Activated CD8-positive, alpha-beta memory T cell treated with anti-CD3 and anti-CD28 coated beads, Interleukin-2, amount 50 U/mL, for 24 hours (primary cell): ENCODE results near the gene YY1.
"Not testable (repeated sequence)": the region's sequence is repeated elsewhere in the genome, so short reads cannot be mapped to it uniquely, and the experiment has no call there.

Experiments
- DNase-seq: peaks from one replicate; pipeline ENCODE4 v3.0.0-alpha.2; 2020; ENCODE audit errors: extremely low read depth

YY1 gene

GRCh38 chr14:100238419-100239210 is at the start of gene YY1:
YY1 (plus strand) TSS chr14:100239144; CDS start chr14:100239245, 101 bp downstream.
- peak; percentile 93 for DNase-seq

- no peak for DNase-seq
These were observed 48.8 kb upstream of the YY1 start for GRCh38 chr14:100190126-100190525.

- no peak for DNase-seq
These were observed 47.2 kb upstream of the YY1 start for GRCh38 chr14:100191584-100192249.

GRCh38 chr14:100192250-100192671 is 46.7 kb upstream of the YY1 start:
- no peak for DNase-seq

- DNase-seq: peak; percentile 99
These were observed 46.1 kb upstream of the YY1 start for GRCh38 chr14:100192672-100193416.

GRCh38 chr14:100193417-100194357 is 45.3 kb upstream of the YY1 start:
- DNase-seq: no peak

- DNase-seq: no peak
These were observed 39.6 kb upstream of the YY1 start for GRCh38 chr14:100199240-100199860.

- DNase-seq: no peak
These were observed 38.6 kb upstream of the YY1 start for GRCh38 chr14:100200311-100200710.

- DNase-seq: no peak
These were observed 37.2 kb upstream of the YY1 start for GRCh38 chr14:100201701-100202100.

GRCh38 chr14:100202712-100203111 is 36.2 kb upstream of the YY1 start:
- no peak for DNase-seq

GRCh38 chr14:100203146-100203545 is 35.8 kb upstream of the YY1 start:
- no peak for DNase-seq

GRCh38 chr14:100203962-100204834 is 34.7 kb upstream of the YY1 start:
- DNase-seq: no peak

GRCh38 chr14:100204835-100205167 is 34.1 kb upstream of the YY1 start:
- not testable (repeated sequence) for DNase-seq

- not testable (repeated sequence) for DNase-seq
These were observed 31.4 kb upstream of the YY1 start for GRCh38 chr14:100207588-100207987.

GRCh38 chr14:100208136-100208535 is 30.8 kb upstream of the YY1 start:
- not testable (repeated sequence) for DNase-seq

GRCh38 chr14:100211366-100211765 is 27.6 kb upstream of the YY1 start:
- no peak for DNase-seq

GRCh38 chr14:100211893-100212292 is 27.1 kb upstream of the YY1 start:
- DNase-seq: no peak

GRCh38 chr14:100212476-100213333 is 26.2 kb upstream of the YY1 start:
- DNase-seq: no peak

GRCh38 chr14:100213587-100213955 is 25.4 kb upstream of the YY1 start:
- DNase-seq: no peak
